ENCODE data around the gene PRDX2.

The PRDX2 gene

DNA sequence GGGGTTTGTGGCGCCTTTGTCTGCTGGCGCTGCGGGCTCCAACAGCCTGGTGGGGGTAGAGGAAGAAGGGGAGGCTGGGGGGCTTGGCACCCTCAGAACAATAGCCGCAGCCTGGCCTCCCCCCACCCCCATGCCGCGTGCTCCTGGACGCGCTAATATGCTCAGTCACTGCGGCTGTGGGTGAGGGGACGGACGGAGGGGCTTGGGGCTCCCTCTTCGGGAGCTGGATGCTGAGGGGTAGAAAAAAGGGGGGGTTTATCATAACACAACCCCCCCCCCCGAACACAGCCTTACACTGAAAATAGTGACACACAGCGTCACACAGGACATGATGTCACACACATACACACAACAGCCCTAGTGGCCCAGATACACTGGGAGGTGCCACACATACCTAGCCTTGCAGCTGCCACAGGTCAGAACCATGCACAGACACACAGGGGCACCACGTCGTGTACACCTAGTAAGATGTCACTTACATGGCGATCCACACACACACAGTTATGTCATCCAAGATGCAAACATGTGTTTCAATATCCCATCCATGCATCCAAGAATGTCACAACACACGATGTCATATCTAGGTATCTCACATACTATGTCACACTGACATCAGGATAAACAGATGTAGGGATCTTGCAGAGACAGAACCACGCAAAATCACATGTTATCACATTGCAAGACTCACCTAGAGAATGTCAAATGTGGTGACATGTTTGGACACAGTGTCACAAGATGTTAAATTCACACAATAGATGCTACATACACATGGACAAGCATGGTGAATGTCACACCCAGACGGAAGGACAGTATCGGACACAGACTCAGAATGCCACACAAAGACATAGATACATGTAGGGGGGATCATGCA is 37.5 kb upstream of the PRDX2 start:
- peak overlapping the region; percentile 92 for H3K4me3 ChIP-seq (ENCODE audit: low read length)
- peak overlapping the region; percentile 76 for H3K4me2 ChIP-seq (ENCODE audit: low read length)
- H4K20me1 ChIP-seq (ENCODE audit: insufficient read depth, low read length), result 0 out of 2 replicates have a peak, but pooled peaks cover 6% of the 10 kb centered on the region
- no peak overlapping the region for H3K27ac ChIP-seq (ENCODE audit: low read length)
- peaks cover 19% of the 10 kb centered on the region for H3K4me1 ChIP-seq (ENCODE audit: low read length)
- H3K9ac ChIP-seq (ENCODE audit: low read length), result peak overlapping the region; percentile 76
- H3K36me3 ChIP-seq (replicated peaks; ENCODE audit: low read depth, low read length), result peaks cover 10% of the 10 kb centered on the region
- H3K27me3 ChIP-seq (ENCODE audit: low read depth, low read length), result peaks cover 12% of the 10 kb centered on the region
- H3K79me2 ChIP-seq (ENCODE audit: low read length), result peaks cover 3% of the 10 kb centered on the region; the same call in 1 of the 2 replicates
- no peaks in the 10 kb centered on the region for H3K9me3 ChIP-seq (ENCODE audit: insufficient read depth, low read length)
- 0 out of 2 replicates have a peak overlapping the region, but pooled peaks have one; percentile 8 for H2AFZ ChIP-seq (ENCODE audit: low read depth, low read length)
- TF ChIP-seq, protein P1, sequence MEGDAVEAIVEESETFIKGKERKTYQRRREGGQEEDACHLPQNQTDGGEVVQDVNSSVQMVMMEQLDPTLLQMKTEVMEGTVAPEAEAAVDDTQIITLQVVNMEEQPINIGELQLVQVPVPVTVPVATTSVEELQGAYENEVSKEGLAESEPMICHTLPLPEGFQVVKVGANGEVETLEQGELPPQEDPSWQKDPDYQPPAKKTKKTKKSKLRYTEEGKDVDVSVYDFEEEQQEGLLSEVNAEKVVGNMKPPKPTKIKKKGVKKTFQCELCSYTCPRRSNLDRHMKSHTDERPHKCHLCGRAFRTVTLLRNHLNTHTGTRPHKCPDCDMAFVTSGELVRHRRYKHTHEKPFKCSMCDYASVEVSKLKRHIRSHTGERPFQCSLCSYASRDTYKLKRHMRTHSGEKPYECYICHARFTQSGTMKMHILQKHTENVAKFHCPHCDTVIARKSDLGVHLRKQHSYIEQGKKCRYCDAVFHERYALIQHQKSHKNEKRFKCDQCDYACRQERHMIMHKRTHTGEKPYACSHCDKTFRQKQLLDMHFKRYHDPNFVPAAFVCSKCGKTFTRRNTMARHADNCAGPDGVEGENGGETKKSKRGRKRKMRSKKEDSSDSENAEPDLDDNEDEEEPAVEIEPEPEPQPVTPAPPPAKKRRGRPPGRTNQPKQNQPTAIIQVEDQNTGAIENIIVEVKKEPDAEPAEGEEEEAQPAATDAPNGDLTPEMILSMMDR (IDR thresholded peaks at IDR 0.05; ENCODE audit: low read depth, low read length), result no peak
- TF ChIP-seq EZH2phosphoT487 (IDR thresholded peaks at IDR 0.05; ENCODE audit: low read depth), result no peak

DNA sequence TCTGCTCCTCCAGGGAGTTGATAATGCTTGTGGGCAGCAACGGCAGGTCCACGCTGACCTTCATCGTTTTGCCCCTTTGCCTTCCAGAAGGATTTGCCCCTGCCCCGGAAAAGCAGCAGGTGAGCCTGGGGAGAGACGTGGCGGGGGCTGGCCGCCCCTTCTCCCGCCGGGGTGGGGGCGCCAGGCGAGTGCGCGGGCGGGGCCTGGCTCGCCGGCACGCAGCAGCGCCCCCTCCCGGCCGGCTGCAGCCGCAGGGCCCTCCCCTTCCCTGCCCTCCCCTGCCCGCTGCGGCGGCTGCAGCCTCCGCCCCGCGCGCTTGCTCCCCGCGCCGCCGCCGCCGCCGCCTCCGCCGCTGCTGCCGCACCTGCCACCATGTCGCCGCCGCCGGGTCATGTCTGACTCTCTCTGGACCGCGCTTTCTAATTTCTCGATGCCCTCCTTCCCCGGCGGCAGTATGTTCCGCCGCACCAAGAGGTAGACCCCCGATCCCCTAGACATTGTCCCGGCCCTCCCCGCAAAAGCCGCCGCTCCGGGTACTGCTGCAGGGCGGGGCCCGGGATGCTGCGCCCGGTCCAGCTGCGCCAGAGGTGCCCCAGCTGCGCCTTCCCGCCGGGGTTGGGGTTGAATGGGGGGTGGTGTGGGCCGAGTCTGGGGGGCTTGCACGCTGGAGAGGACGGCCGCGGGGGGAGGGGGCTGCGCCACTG is 36.7 kb upstream of the PRDX2 start, which contains the start of gene MAST1:
TSS of gene MAST1 (plus strand) at position 334 of the 704 bp plus-strand sequence. CDS start at position 392, 58 bp downstream.
- peaks cover 10% of the 10 kb centered on the region for H3K36me3 ChIP-seq (replicated peaks; ENCODE audit: low read depth, low read length)
- peak within 1 kb of the TSS; percentile 92 for H3K4me3 ChIP-seq (ENCODE audit: low read length)
- peak within 1 kb of the TSS; percentile 80 for H3K4me2 ChIP-seq (ENCODE audit: low read length)
- no peaks in the 10 kb centered on the region for H3K9me3 ChIP-seq (ENCODE audit: insufficient read depth, low read length)
- H3K27ac ChIP-seq (ENCODE audit: low read length), result no peak within 1 kb of the TSS
- H3K27me3 ChIP-seq (ENCODE audit: low read depth, low read length), result peaks cover 12% of the 10 kb centered on the region
- 0 out of 2 replicates have a peak, but pooled peaks cover 6% of the 10 kb centered on the region for H4K20me1 ChIP-seq (ENCODE audit: insufficient read depth, low read length)
- peaks cover 21% of the 10 kb centered on the region for H3K4me1 ChIP-seq (ENCODE audit: low read length)
- H3K79me2 ChIP-seq (ENCODE audit: low read length), result peaks cover 3% of the 10 kb centered on the region; the same call in 1 of the 2 replicates
- H2AFZ ChIP-seq (ENCODE audit: low read depth, low read length), result peak within 1 kb of the TSS; percentile 77
- TF ChIP-seq, protein P1 (IDR thresholded peaks at IDR 0.05; ENCODE audit: low read depth, low read length), result peak; percentile 52
- TF ChIP-seq EZH2phosphoT487 (IDR thresholded peaks at IDR 0.05; ENCODE audit: low read depth), result no peak
- H3K9ac ChIP-seq (ENCODE audit: low read length), result peak within 1 kb of the TSS; percentile 76

DNA sequence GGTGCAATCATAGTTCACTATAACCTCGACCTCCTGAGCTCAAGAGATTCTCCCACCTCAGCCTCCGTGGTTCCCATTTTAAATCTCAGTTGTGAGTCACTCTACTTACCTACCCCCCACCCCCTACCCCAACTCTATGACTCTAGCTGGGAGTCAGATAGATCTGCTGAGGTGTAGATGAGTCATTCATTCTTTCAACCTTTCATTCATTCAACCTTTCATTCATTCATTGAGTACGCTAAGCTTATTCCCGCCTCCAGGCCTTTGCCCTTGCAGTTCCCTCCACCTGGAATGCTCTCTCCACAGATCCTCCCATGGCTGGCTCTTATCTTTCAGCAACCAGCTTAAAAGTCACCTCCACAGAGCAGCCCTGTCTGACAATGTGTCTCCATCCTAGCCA is 35.6 kb upstream of the PRDX2 start:
- H3K27ac ChIP-seq (ENCODE audit: low read length), result no peak overlapping the region
- H3K36me3 ChIP-seq (replicated peaks; ENCODE audit: low read depth, low read length), result peaks cover 8% of the 10 kb centered on the region
- no peak overlapping the region for H2AFZ ChIP-seq (ENCODE audit: low read depth, low read length)
- H3K4me3 ChIP-seq (ENCODE audit: low read length), result no peak overlapping the region
- TF ChIP-seq, protein P1 (IDR thresholded peaks at IDR 0.05; ENCODE audit: low read depth, low read length), result no peak
- no peak for TF ChIP-seq EZH2phosphoT487 (IDR thresholded peaks at IDR 0.05; ENCODE audit: low read depth)
- H3K9ac ChIP-seq (ENCODE audit: low read length), result no peak overlapping the region
- no peaks in the 10 kb centered on the region for H3K9me3 ChIP-seq (ENCODE audit: insufficient read depth, low read length)
- H4K20me1 ChIP-seq (ENCODE audit: insufficient read depth, low read length), result 0 out of 2 replicates have a peak, but pooled peaks cover 6% of the 10 kb centered on the region
- no peak overlapping the region for H3K4me2 ChIP-seq (ENCODE audit: low read length)
- peaks cover 12% of the 10 kb centered on the region for H3K27me3 ChIP-seq (ENCODE audit: low read depth, low read length)
- H3K79me2 ChIP-seq (ENCODE audit: low read length), result peaks cover 3% of the 10 kb centered on the region; the same call in 1 of the 2 replicates
- peaks cover 27% of the 10 kb centered on the region for H3K4me1 ChIP-seq (ENCODE audit: low read length)

DNA sequence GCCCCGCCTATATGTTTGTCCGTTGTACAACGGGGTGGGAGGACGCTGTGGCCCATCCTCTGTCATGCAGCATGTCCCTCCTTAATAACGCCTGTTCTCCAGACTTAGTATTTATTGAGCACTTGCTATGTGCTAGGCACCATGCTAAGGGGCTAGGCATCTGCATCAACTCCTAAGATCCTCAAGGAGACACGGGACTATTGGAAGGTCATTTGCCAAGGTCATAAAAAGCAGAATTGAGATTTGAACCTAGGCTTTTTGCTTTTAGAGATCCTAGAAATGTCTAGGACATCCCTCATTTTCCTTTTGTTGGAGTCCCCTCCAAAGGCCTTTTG is 34.9 kb upstream of the PRDX2 start:
- no peak overlapping the region for H3K27ac ChIP-seq (ENCODE audit: low read length)
- H3K9ac ChIP-seq (ENCODE audit: low read length), result no peak overlapping the region
- H3K4me3 ChIP-seq (ENCODE audit: low read length), result no peak overlapping the region
- TF ChIP-seq, protein P1 (IDR thresholded peaks at IDR 0.05; ENCODE audit: low read depth, low read length), result no peak
- no peak for TF ChIP-seq EZH2phosphoT487 (IDR thresholded peaks at IDR 0.05; ENCODE audit: low read depth)
- H3K79me2 ChIP-seq (ENCODE audit: low read length), result peaks cover 3% of the 10 kb centered on the region; the same call in 1 of the 2 replicates
- peaks cover 20% of the 10 kb centered on the region for H3K27me3 ChIP-seq (ENCODE audit: low read depth, low read length)
- no peak overlapping the region for H3K4me2 ChIP-seq (ENCODE audit: low read length)
- no peak overlapping the region for H2AFZ ChIP-seq (ENCODE audit: low read depth, low read length)
- peaks cover 27% of the 10 kb centered on the region for H3K4me1 ChIP-seq (ENCODE audit: low read length)
- H3K9me3 ChIP-seq (ENCODE audit: insufficient read depth, low read length), result no peaks in the 10 kb centered on the region
- 0 out of 2 replicates have a peak, but pooled peaks cover 6% of the 10 kb centered on the region for H4K20me1 ChIP-seq (ENCODE audit: insufficient read depth, low read length)
- H3K36me3 ChIP-seq (replicated peaks; ENCODE audit: low read depth, low read length), result peaks cover 8% of the 10 kb centered on the region
